Activated CD8-positive, alpha-beta memory T cell treated with anti-CD3 and anti-CD28 coated beads, Interleukin-2, amount 50 U/mL, for 4 hours (primary cell): ENCODE measurements around the gene PRG2.

Experiments
- DNase-seq: peaks from one replicate; pipeline ENCODE4 v3.0.0-alpha.2; 2020

Gene PRG2

GRCh38 chr11:57395905-57396623 lies 5.6 kb upstream of the PRG2 start:
- DNase-seq, result no peak

- no peak for DNase-seq
Observed at GRCh38 chr11:57394203-57394965, 3.9 kb upstream of the PRG2 start.

GRCh38 chr11:57392763-57393105 lies 2.3 kb upstream of the PRG2 start:
- DNase-seq, result no peak

- DNase-seq, result no peak
Observed at GRCh38 chr11:57392066-57392762, 1.8 kb upstream of the PRG2 start.

- DNase-seq, result no peak
Observed at GRCh38 chr11:57391539-57391938, 1.1 kb upstream of the PRG2 start.

- DNase-seq, result no peak
Observed at GRCh38 chr11:57391111-57391510, 661 bp upstream of the PRG2 start.

- DNase-seq, result no peak
Observed at GRCh38 chr11:57387289-57388030, 3.0 kb downstream of the PRG2 start.

- no peak for DNase-seq
Observed at GRCh38 chr11:57386178-57386940, 4.1 kb downstream of the PRG2 start.

- no peak for DNase-seq
Observed at GRCh38 chr11:57380975-57381374, 9.5 kb downstream of the PRG2 start, which contains the start of gene PRG3. Gene PRG3 (minus strand): TSS chr11:57381150. CDS start chr11:57380708, 442 bp downstream.

- no peak for DNase-seq
Observed at GRCh38 chr11:57379732-57380131, 10.7 kb downstream of the PRG2 start.

GRCh38 chr11:57378186-57378585 lies 12.3 kb downstream of the PRG2 start:
- no peak for DNase-seq

GRCh38 chr11:57377107-57377506 lies 13.3 kb downstream of the PRG2 start:
- no peak for DNase-seq

GRCh38 chr11:57376095-57377090 lies 14.1 kb downstream of the PRG2 start:
- no peak for DNase-seq

- no peak for DNase-seq
Observed at GRCh38 chr11:57375490-57375889, 15.0 kb downstream of the PRG2 start.

- no peak for DNase-seq
Observed at GRCh38 chr11:57374966-57375365, 15.5 kb downstream of the PRG2 start.

GRCh38 chr11:57373146-57373545 lies 17.3 kb downstream of the PRG2 start:
- DNase-seq, result no peak

GRCh38 chr11:57370941-57371340 lies 19.5 kb downstream of the PRG2 start:
- no peak for DNase-seq

- DNase-seq, result no peak
Observed at GRCh38 chr11:57370251-57370650, 20.2 kb downstream of the PRG2 start.

- DNase-seq, result no peak
Observed at GRCh38 chr11:57368845-57369232, 21.6 kb downstream of the PRG2 start.

GRCh38 chr11:57368106-57368844 lies 22.2 kb downstream of the PRG2 start:
- no peak for DNase-seq
